HG02938 (cell line): ENCODE results near the gene IFRD2.
"Not testable (repeated sequence)": the region's sequence is repeated elsewhere in the genome, so short reads cannot be mapped to it uniquely, and the experiment has no call there.

ENCODE experiments used
- ATAC-seq: cut with Tn5 transposase; IDR thresholded peaks from one replicate; pipeline ENCODE4 v1.9.1; 2021; ENCODE audit warnings: mild to moderate bottlenecking, moderate library complexity; ENCODE audit not compliant: unreplicated experiment

The IFRD2 gene

GRCh38 chr3:50268703-50269451 lies 23.4 kb downstream of the IFRD2 start, which contains the start of gene SEMA3B:
TSS of gene SEMA3B (plus strand) at chr3:50269147. CDS start at chr3:50269241, 94 bp downstream.
- ATAC-seq = no peak

- ATAC-seq = no peak
Measured at GRCh38 chr3:50268276-50268675, 24.0 kb downstream of the IFRD2 start.

GRCh38 chr3:50267280-50267913 lies 24.8 kb downstream of the IFRD2 start:
- ATAC-seq = no peak

- ATAC-seq = no peak
Measured at GRCh38 chr3:50266836-50267235, 25.4 kb downstream of the IFRD2 start.

GRCh38 chr3:50266017-50266416 lies 26.2 kb downstream of the IFRD2 start:
- ATAC-seq = no peak

GRCh38 chr3:50265571-50265970 lies 26.7 kb downstream of the IFRD2 start:
- ATAC-seq = no peak

GRCh38 chr3:50264964-50265485 lies 27.2 kb downstream of the IFRD2 start:
- no peak for ATAC-seq

- ATAC-seq = no peak
Measured at GRCh38 chr3:50264383-50264963, 27.8 kb downstream of the IFRD2 start.

GRCh38 chr3:50263478-50264382 lies 28.5 kb downstream of the IFRD2 start:
- no peak for ATAC-seq

- ATAC-seq = no peak
Measured at GRCh38 chr3:50262778-50263177, 29.5 kb downstream of the IFRD2 start.

- ATAC-seq = not testable (repeated sequence)
Measured at GRCh38 chr3:50262200-50262599, 30.0 kb downstream of the IFRD2 start.

- no peak for ATAC-seq
Measured at GRCh38 chr3:50261505-50261904, 30.7 kb downstream of the IFRD2 start.

GRCh38 chr3:50260942-50261441 lies 31.2 kb downstream of the IFRD2 start:
- no peak for ATAC-seq

GRCh38 chr3:50260027-50260941 lies 31.9 kb downstream of the IFRD2 start:
- peak; percentile 69 for ATAC-seq

- peak; percentile 19 for ATAC-seq
Measured at GRCh38 chr3:50259432-50260026, 32.7 kb downstream of the IFRD2 start.

GRCh38 chr3:50258979-50259378 lies 33.2 kb downstream of the IFRD2 start:
- no peak for ATAC-seq

GRCh38 chr3:50258029-50258680 lies 34.1 kb downstream of the IFRD2 start:
- ATAC-seq = no peak
